ENCODE measurements around the gene WDR70.

GRCh38 chr5:37412515-37412914 lies 33.4 kb downstream of the WDR70 start:
- no peak for TF ChIP-seq CTCF (IDR thresholded peaks at IDR 0.05)
- TF ChIP-seq POLR2A (IDR thresholded peaks at IDR 0.05) = no peak

Measured in transverse colon (tissue), 3 donors.